Large intestine (tissue), 3 donors: ENCODE data around the gene BBOF1. TPM values are rescaled to one million over a fixed set of nuclear protein-coding genes. Genes with fewer than 3 reads are reported as not detected.

ENCODE experiments used
- DNase-seq, 2 donors: peaks; one replicate each; pipeline versions ENCODE4 v3.0.0 to v3.0.0-alpha.2; 2013
- H3K27ac ChIP-seq: one replicate; pipeline ENCODE4 v1.5.1; 2013; ENCODE audit warnings: low read length
- H3K27me3 ChIP-seq: 2 replicates; pipeline ENCODE4 v1.6.1; 2013; ENCODE audit warnings: low read length; ENCODE audit not compliant: control insufficient read depth, insufficient read depth
- H3K36me3 ChIP-seq: 2 replicates; pipeline ENCODE4 v1.6.1; 2013; ENCODE audit warnings: low read length; ENCODE audit not compliant: control insufficient read depth, insufficient read depth
- H3K4me1 ChIP-seq: one replicate; pipeline ENCODE4 v1.6.1; 2013; ENCODE audit warnings: low read length; ENCODE audit not compliant: control insufficient read depth, insufficient read depth
- H3K4me3 ChIP-seq: one replicate; pipeline ENCODE4 v1.5.1; 2013; ENCODE audit warnings: low read length
- H3K9me3 ChIP-seq: one replicate; pipeline ENCODE4 v1.6.1; 2013; ENCODE audit warnings: mild to moderate bottlenecking, low read depth, low read length, moderate library complexity; ENCODE audit not compliant: control insufficient read depth
- WGBS: methylation state at CpG from one replicate; pipeline ENCODE4 v1.1.5; 2013; ENCODE audit warnings: low lambda C conversion rate; ENCODE audit not compliant: insufficient coverage; 5-methylcytosine and 5-hydroxymethylcytosine counted together
- polyA plus RNA-seq: library from polyadenylated mRNA; unstranded; fragments of 120-200 nt; gene quantifications from one replicate; pipeline ENCODE4 v1.2.1, GENCODE V29; 2013

BBOF1 gene
- polyA plus RNA-seq, 1 donor = 6.9 TPM

GRCh38 chr14:74022346-74022745 lies 3.2 kb downstream of the BBOF1 start:
- Histone ChIP-seq H3K27me3 (no peaks in the 10 kb centered on the region), H3K9me3 (no peaks in the 10 kb centered on the region), H3K27ac (peak overlapping the region; percentile 39), H3K36me3 (no peaks in the 10 kb centered on the region), H3K4me1 (peaks cover 5% of the 10 kb centered on the region), H3K4me3 (no peak overlapping the region)
- no peak for DNase-seq
- no CpG with 5 or more reads among the region's 4 CpGs for WGBS

GRCh38 chr14:74029136-74029535 lies 10.0 kb downstream of the BBOF1 start:
- Histone ChIP-seq H3K4me3 (no peak overlapping the region), H3K27ac (peak overlapping the region; percentile 85), H3K9me3 (no peaks in the 10 kb centered on the region), H3K36me3 (no peaks in the 10 kb centered on the region), H3K4me1 (peaks cover 9% of the 10 kb centered on the region), H3K27me3 (no peaks in the 10 kb centered on the region)
- peak in 1 of 2 donors; percentile 34 for DNase-seq
- whole genome bisulfite sequencing = no CpG with 5 or more reads among the region's 3 CpGs

GRCh38 chr14:74034572-74034971 lies 15.4 kb downstream of the BBOF1 start:
- Histone ChIP-seq H3K4me3 (no peak overlapping the region), H3K9me3 (no peaks in the 10 kb centered on the region), H3K27ac (no peak overlapping the region), H3K36me3 (peaks cover 2% of the 10 kb centered on the region), H3K4me1 (no peaks in the 10 kb centered on the region), H3K27me3 (no peaks in the 10 kb centered on the region)
- WGBS = 100% methylated on average over 1 of the region's 3 CpGs
- DNase-seq = no peak

GRCh38 chr14:74035556-74035955 lies 16.4 kb downstream of the BBOF1 start:
- no peaks in the 10 kb centered on the region for H3K27me3 ChIP-seq
- no peak overlapping the region for H3K4me3 ChIP-seq
- no peak for DNase-seq
- WGBS = 100% methylated on average over 1 of the region's 4 CpGs
- no peaks in the 10 kb centered on the region for H3K9me3 ChIP-seq
- H3K36me3 ChIP-seq = peaks cover 2% of the 10 kb centered on the region
- no peaks in the 10 kb centered on the region for H3K4me1 ChIP-seq
- no peak overlapping the region for H3K27ac ChIP-seq

GRCh38 chr14:74038020-74038859 lies 19.1 kb downstream of the BBOF1 start:
- Histone ChIP-seq H3K9me3 (no peaks in the 10 kb centered on the region), H3K4me1 (no peaks in the 10 kb centered on the region), H3K27ac (no peak overlapping the region), H3K36me3 (peaks cover 9% of the 10 kb centered on the region), H3K27me3 (no peaks in the 10 kb centered on the region), H3K4me3 (no peak overlapping the region)
- peak in 1 of 2 donors; percentile 45 for DNase-seq
- WGBS = 0% methylated on average over 1 of the region's 3 CpGs

GRCh38 chr14:74042296-74042695 lies 23.1 kb downstream of the BBOF1 start:
- no peaks in the 10 kb centered on the region for H3K9me3 ChIP-seq
- WGBS = no CpG with 5 or more reads among the region's 2 CpGs
- H3K27ac ChIP-seq = no peak overlapping the region
- no peak for DNase-seq
- H3K27me3 ChIP-seq = no peaks in the 10 kb centered on the region
- H3K4me3 ChIP-seq = no peak overlapping the region
- H3K4me1 ChIP-seq = no peaks in the 10 kb centered on the region
- H3K36me3 ChIP-seq = peaks cover 7% of the 10 kb centered on the region

- H3K4me1 ChIP-seq = no peaks in the 10 kb centered on the region
- peaks cover 12% of the 10 kb centered on the region for H3K36me3 ChIP-seq
Observed at GRCh38 chr14:74045522-74045921, 26.4 kb downstream of the BBOF1 start.

GRCh38 chr14:74048281-74048680 lies 29.1 kb downstream of the BBOF1 start:
- H3K27me3 ChIP-seq = no peaks in the 10 kb centered on the region
- DNase-seq = no peak
- H3K36me3 ChIP-seq = peaks cover 5% of the 10 kb centered on the region
- H3K4me1 ChIP-seq = no peaks in the 10 kb centered on the region
- H3K9me3 ChIP-seq = no peaks in the 10 kb centered on the region
- WGBS = no CpG with 5 or more reads among the region's 3 CpGs
- no peak overlapping the region for H3K4me3 ChIP-seq
- H3K27ac ChIP-seq = no peak overlapping the region

More at GRCh38 chr14:74045522-74045921, 26.4 kb downstream of the BBOF1 start:
- no CpG with 5 or more reads among the region's 4 CpGs for WGBS
- no peak overlapping the region for H3K27ac ChIP-seq
- H3K9me3 ChIP-seq = no peaks in the 10 kb centered on the region
- H3K4me3 ChIP-seq = no peak overlapping the region
- DNase-seq = no peak
- no peaks in the 10 kb centered on the region for H3K27me3 ChIP-seq

- Histone ChIP-seq H3K4me1 (no peaks in the 10 kb centered on the region), H3K27me3 (no peaks in the 10 kb centered on the region), H3K9me3 (no peaks in the 10 kb centered on the region), H3K4me3 (no peak overlapping the region), H3K36me3 (peaks cover 5% of the 10 kb centered on the region), H3K27ac (no peak overlapping the region)
- 88% methylated on average over 1 of the region's 3 CpGs for WGBS
- no peak for DNase-seq
Observed at GRCh38 chr14:74049876-74050495, 30.8 kb downstream of the BBOF1 start.

- H3K4me1 ChIP-seq = no peaks in the 10 kb centered on the region
- 100% methylated on average over 1 of the region's 2 CpGs for WGBS
- DNase-seq = no peak
- no peak overlapping the region for H3K27ac ChIP-seq
- no peak overlapping the region for H3K4me3 ChIP-seq
- H3K27me3 ChIP-seq = no peaks in the 10 kb centered on the region
- no peaks in the 10 kb centered on the region for H3K9me3 ChIP-seq
- H3K36me3 ChIP-seq = peaks cover 64% of the 10 kb centered on the region
Observed at GRCh38 chr14:74062809-74063150, 43.6 kb downstream of the BBOF1 start.

- no peak for DNase-seq
- Histone ChIP-seq H3K27ac (no peak overlapping the region), H3K4me3 (no peak overlapping the region), H3K27me3 (no peaks in the 10 kb centered on the region), H3K4me1 (no peaks in the 10 kb centered on the region), H3K36me3 (peaks cover 69% of the 10 kb centered on the region), H3K9me3 (no peaks in the 10 kb centered on the region)
Observed at GRCh38 chr14:74064426-74064825, 45.3 kb downstream of the BBOF1 start.
